ENCODE results near the gene NEU4.

Gene NEU4

DNA sequence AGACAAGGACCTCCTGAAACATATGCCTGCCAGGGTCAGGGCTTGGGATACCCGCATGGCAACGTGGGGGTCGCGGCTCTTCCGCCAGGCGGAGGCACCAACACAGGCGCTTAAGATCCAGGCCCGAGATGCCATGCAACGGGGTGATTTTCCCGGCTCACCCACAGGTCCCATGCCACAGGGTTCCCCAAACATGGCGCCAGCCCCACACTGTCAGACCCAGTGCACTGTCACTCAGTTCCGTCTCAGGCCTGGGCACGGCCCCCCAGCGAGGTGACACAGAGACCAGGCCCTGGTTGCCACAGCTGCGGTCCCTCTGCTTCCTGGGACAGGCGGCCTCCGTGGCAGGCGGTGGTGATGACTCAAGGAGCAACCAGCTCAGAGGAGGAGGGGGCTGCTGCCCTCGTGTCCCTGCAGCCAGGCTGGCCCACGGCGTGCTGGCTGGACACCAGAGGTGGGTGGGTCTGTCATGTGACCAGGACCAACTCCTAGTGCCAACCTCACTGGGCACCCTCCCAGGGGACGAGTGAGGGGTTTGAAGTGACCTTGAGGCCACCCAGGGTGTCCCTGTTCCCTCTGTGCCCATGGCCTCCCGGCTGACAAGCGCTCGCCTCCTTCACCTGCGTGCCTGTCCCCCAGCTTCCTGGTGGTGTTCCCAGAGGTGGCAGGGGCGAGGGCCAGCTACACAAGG lies 44.8 kb downstream of the NEU4 start:
- DNase-seq (ENCODE audit: low spot score) = peak; percentile 35

DNA sequence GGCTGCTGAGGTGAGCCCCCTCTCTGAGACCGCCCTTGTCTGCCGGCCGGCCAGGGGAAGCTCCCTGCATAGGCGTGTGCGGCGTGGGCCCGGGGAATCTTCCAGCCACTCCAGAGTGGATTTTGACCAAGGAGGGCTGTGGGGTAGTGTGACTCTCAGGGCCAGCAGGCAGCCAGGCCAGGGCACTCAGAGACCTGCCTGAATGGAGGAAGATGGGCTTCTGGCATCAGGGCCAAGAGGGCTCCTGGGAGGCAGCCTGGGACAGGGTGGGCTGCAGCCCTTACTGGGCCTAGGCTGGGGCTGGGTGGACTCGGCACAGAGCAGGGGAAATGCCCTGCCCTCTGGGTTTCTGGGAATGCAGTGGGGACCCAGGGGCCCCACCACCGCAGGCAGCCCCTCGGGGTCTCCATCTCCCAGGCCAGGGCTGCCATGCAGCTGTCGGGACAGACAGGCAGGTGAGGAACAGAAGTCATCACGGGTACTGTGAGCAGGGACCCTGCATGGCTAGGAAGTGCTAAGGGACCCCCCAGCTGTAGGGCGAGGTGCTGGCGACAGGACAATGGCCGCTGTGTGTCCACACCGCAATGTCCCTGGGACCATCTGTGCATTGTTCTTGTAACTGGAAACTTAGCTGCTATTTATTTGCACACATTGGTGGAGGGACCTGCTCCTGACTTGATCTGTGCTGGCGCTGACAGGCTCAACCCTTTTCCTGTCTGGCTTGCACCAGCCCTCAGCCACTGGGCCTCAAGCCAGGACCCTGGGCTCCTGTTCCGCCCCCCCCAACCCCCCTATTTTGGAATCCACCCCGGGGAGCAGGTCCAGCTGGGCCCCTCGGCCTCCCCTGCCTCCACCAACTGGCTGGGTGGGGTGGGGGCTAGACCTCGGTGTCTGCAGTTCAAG lies 45.6 kb downstream of the NEU4 start:
- DNase-seq (ENCODE audit: low spot score) = no peak

DNA sequence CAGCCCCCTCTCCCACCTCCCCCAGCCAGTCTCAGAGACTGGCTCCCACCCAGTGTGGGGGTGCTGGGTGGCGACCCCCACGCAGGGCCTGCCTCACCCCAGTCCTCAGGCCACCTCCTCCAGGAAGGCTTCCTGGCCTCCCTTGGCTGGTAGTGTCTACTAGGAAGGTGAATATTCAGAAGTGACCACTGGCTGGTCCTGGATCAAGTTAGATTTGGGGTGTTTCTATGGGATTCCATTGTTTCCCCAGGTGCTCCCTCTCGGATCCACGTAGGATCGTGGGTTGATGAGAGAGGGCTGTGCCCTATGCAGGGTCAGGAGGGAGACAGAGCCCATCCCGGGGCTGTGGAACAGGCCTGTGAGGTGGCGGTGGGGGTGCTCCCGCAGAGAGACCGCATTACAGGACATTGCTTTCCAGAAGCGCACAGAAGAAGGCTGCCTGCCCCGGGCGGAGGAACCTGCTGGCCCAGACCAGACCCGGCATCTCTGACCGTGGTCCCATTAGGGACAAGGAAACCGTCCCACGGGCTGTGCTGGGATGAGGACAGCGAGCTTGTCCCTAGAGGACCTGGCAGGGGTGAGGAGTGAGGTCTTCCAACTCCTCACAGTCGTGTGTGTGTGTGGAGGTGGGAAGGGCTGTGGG lies 46.4 kb downstream of the NEU4 start:
- no peak for DNase-seq (ENCODE audit: low spot score)

DNA sequence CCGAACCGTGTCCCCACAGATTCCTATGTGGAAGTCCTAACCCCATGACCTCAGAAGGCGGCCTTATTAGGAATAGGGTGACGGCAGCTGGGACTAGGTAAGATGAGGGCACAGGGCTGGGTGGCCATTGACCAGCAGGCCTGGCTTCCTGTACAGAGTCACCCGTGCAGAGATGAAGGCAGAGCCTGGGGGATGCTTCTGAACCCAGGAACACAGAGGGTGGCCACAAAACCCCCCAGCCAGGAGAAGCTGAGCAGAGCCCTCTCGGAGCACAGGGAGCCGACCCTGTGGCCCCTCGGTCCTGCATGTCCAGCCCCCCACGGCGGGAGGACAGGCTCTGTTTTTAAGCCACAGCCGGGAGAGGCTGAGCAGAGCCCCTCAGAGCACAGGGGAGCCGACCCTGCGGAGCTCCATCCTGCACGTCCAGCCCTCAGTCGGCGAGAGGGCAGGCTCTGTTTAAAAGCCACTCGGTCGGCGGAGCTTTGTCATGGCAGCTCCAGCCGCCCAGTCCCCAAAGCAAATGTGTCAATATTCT lies 47.0 kb downstream of the NEU4 start:
- DNase-seq (ENCODE audit: low spot score) = no peak

DNA sequence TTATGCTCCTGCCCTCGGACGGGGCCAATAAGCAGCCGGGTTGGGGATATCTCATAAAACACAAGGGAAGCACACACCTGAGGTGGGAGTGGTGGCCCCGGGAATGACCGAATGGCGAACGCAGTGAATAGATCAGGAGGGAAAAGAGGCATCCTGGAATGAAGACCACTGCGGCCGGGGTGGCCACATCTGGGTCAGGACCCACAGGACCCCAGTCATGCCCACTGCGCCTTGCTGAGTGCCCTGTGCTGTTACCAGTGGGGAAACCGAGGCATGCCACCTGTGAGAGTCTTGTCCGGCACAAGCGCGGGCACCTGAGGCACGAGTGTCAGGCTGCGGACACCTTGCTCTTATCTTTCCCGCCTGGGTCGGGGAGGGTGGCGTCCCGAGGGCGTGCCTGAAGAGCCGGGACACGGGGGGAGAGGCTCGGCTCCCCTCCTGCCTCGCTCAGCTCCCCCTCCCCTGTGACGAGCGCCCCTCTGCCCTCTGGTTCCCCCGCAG lies 48.1 kb downstream of the NEU4 start:
- no peak for DNase-seq (ENCODE audit: low spot score)

DNA sequence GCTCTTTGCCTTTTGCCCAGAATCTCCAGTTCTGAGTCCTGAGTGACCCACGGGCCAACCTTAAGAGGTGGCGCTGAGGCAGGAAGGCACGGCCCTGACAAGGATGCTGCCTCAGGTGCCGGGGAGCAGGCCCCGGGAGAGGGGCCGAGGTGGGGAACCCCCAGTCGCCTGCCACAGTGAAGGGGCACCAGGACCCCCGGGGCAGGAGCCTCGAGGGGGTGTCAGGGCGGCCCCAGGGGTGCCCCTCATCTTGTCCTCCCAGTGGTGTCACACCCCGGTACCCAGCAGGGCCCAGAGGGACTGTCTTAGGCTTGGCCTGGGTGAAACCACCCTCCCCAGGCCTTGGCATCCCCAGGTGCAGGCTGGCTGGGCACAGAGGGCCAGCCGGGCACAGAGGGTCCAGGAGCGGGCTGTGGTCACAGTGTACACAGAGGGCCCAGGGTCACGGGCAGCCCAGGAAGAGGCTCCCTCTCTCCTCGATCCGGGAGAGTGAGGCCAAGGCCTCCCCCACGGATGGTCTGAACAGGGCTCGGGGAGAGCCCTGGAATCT lies 48.7 kb downstream of the NEU4 start:
- no peak for DNase-seq (ENCODE audit: low spot score)

DNA sequence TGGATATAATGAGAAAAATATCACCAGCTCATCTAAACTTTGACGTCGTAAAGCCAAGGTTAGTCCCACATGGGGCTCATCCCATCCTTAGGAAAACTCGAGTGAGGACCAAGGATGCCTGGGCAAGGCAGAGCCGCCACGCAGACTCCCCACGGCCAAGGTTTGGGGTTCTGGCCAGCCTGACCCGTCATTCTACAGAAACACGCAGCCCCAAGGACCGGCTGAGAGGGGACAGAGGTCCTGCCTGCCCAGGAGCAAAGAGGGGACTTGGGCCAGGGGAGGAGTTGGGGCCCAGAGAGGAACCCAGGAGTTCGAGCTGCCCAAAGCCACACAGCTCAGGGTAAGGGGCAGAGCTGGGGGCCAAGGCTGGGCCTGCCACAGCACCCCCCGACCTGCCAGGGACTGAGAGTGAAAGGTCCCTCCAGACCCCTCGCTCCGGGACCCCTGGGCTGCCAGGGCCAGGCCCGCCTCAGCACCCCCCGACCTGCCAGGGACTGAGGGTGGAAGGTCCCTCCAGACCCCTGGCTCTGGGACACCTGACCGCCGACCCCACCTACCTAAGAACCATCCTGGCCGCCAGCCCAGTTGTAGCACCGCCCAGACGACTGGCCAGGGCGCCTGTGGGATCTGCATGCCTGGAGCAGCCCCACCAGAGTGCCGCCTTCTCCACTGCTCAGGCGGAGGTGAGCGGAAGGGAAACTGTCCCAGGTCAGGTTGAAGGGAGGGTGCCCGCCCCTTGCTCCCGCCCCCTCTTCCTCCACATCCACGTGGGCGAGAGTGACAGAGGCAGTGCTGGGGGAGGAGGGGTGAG lies 49.4 kb downstream of the NEU4 start, which contains the start of gene PDCD1:
PDCD1 (minus strand) TSS at position 689 of the 811 bp plus-strand sequence; CDS start at position 633, 56 bp downstream.
- DNase-seq (ENCODE audit: low spot score) = peak; percentile 58

DNA sequence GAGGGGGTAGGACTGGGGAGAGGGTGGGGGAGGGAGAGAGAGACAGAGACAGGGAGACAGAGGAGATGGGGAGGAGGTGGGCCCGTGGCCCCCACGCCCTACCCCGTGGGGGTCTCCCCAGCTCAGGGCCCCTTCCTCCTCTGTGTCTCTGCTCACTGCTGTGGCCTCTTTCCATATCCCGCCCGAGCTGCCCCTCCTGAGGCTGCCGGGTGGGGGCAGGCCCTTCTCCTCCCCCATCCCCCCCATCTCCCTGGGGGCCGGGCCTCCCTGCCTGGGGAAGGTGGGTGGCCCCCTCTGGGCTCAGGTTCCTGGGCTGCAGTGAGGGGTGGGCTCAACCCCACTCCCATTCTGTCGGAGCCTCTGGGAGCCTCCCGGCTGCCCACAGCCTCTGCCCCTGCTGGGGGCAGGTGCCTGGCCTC lies 50.0 kb downstream of the NEU4 start:
- DNase-seq (ENCODE audit: low spot score) = no peak

DNA sequence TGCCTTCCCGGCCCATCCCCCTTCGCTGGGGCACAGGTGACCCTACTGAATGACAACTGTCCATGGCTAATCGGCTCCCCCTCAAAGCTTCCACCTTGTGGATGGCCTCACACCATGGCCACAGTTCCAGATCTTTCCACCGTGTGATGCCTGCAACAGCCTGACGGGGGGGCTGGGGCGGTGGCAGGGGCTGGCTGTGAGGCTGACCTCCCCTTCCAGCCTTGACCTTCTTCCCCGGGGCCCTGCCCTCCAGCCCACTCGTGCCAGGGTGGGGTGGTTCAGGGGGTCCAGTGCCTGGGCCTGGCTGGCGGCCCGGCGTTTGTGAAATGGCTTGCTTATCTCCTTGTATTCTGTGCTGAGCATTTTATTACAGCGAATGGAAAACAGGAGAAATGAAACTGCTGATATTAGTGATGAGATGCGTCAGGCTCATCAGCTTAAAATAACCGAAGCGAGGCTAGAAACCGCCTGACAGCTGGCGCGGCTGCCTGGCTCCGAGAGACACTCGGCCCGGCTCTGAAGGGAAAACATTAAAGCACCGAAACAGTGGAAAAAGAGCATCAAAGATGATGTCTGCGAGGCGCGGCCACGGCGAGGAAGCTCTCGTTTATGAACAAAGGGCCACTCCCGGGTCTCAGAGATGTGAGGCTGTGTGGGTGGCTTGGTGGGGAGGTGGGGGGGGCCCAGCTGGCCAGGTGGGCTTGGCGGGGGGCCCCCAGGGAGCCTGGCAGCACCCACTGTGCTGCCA lies 50.6 kb downstream of the NEU4 start:
- peak; percentile 50 for DNase-seq (ENCODE audit: low spot score)

DNA sequence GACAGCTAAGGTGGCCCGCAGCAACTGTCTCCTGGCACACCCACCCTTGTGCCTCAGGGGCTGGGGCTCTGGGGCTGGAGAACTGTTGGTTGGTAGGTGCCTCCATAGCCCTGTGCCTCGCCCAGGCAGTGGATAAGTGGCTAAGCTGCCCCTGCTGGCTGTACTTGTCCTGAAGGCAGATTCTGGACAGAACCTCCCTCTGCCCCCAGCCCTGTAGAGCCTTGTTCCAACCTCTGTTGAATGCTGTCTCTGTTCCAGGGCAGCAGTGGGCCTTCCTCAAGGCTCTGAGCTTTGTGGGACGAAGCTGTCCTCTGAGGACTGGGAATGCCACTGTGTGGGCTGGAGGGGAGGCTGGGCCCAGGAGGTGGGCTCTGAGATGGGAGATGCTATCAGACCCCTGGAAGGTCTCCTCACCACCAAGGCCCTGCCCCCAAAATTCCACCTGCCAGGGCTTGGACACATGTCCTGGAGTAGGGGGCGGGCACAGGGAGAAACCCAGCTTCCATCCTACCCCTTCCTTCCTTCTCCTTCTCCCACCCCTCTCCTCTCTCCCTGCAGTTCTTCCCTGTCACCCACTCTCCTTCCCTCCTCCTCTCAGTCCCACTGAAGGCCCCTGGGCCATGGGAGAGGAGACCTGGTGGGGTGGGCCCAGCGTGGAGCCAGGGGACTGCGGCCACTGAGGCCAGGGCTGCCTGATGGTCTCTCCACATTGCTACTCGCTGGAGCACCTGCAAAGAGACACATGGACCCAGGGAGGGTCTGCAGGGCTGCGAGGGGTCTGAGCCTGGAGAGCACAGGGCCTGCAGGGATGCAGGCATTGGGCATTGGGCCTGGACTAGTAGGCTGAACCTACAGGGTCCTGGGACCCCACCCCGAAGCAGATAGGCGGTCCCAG lies 51.4 kb downstream of the NEU4 start:
- no peak for DNase-seq (ENCODE audit: low spot score)

DNA sequence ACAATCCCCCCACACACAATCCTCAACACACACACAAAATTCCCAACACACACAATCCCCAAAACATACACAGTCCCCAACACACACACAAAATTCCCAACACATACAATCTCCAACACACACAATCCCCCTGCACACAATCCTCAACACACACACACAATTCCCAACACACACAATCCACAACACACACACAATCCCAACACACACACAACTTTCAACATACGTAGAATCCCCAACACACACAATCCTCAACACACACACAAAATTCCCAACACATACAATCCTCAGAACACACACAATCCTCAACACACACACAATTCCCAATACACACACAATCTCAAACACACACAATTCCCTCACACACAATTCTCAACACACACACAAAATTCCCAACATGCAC lies 52.3 kb downstream of the NEU4 start:
- no peak for DNase-seq (ENCODE audit: low spot score)

DNA sequence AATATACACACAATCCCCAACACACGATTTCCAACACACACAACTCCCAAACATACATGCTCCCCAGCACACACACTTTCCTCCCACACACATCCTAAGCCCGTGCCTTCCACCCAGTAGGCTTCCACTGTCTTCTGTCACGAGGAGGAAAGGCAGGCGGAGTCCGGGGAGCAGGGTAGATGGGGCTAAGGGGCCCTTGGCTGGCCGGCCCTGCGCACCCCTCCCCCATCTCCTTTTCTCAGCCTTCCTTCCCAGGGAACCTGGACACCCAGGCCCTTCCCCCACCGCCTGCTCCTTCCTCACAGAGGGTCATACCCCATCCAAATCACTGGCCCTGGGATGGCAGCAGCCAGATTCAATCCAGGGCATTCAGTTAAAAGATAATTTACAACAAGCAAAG lies 53.1 kb downstream of the NEU4 start:
- DNase-seq (ENCODE audit: low spot score) = no peak

DNA sequence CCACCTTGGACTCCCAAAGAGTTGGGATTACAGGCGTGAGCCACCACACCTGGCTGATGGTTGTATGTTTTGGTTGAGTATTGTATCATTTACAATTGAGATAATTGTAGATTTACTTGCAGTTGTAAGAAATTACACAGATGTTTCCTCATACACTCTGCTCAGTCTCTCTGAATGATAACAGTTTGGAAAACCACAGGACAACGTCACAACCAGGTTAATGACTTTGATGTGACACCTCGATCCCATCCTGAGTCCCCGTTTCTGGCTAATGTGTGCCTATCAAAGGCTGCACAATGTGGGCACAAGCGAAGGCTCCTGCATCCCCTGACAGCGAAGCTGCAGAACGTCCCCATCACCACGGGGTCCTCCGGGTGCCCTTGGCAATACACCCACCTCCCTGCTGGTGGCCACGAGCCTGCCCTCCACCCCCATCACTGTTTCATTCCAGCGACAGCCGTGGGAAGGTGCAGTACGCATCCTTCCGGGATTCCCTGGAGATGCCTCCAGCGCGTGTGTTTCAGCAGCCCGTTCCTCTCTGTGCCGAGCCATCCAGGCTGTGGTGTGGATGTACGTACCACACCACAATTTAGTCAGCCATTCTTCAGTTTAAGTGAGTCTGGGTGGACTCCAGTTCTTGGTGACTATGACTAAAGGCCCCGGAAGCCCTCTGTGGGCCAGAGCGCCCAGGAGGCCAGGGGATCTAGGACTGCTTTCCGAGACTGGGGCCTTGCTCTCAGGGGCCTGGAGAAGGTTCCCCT lies 54.0 kb downstream of the NEU4 start:
- no peak for DNase-seq (ENCODE audit: low spot score)

DNA sequence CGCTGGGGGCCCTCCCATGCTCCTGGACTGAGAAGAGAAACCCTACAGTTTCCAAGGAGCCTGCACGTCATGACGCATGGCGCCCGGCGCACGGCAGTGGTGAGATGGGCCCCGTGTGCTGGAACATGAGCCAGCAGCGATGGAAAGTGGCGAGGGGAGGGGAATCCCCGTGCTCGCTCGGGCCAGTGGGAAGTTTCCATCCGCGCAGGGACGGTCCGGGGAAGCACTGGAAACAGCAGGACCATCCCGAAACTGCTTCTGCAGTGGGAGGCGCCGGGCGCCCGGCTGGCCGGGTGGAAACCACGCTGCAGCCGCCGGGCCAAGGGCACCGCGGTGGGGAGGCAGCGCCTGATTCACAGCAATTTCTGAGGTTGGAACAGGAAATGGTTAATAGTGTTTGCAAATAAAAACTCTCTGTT lies 54.6 kb downstream of the NEU4 start:
- DNase-seq (ENCODE audit: low spot score) = peak; percentile 44

DNA sequence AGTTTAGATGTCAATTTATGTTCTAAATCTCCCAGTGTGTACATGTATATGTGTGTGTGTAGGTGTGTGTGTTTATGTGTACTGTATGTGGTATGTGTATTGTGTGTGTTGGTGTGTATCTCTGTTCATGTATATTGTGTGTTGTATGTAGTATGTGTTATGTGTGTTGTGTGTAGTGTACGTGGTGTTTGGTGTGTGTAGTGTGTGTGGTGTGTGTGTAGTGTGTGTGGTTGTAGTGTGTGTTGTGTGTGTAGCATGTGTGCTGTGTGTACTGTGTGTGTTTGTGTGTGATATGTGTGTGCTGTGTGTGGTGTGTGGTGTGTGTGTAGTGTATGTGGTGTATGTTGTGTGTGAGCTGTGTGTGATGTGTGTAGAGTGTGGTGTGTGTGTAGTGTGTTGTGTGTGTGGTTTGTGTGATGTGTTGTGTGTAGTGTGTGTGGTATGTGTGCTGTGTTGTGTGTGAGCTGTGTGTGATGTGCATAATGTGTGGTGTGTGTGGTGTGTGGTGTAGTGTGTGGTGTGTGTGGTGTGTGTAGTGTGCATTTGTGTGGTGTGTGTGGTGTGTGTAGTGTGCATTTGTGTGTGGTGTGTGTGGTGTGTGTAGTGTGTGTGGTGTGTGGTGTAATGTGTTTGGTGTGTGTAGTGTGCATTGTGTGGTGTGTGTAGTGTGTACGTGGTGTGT lies 55.3 kb downstream of the NEU4 start:
- DNase-seq (ENCODE audit: low spot score) = no peak

DNA sequence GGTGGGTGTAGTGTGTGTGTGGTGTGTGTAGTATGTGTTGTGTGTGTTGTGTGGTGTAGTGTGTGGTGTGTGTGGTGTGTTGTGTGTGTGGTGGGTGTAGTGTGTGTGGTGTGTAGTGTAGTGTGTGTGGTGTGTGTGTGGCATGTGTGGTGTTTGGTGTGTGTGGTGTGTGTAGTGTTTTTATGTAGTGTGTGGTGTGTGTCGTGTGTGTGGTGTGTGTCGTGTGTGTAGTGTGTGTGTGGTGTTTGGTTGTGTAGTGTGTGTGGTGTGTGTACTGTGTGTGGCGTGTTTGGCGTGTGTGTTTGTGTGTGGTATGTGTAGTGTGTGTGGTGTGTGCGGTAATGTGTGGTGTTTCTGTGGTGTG lies 55.8 kb downstream of the NEU4 start:
- DNase-seq (ENCODE audit: low spot score) = no peak

DNA sequence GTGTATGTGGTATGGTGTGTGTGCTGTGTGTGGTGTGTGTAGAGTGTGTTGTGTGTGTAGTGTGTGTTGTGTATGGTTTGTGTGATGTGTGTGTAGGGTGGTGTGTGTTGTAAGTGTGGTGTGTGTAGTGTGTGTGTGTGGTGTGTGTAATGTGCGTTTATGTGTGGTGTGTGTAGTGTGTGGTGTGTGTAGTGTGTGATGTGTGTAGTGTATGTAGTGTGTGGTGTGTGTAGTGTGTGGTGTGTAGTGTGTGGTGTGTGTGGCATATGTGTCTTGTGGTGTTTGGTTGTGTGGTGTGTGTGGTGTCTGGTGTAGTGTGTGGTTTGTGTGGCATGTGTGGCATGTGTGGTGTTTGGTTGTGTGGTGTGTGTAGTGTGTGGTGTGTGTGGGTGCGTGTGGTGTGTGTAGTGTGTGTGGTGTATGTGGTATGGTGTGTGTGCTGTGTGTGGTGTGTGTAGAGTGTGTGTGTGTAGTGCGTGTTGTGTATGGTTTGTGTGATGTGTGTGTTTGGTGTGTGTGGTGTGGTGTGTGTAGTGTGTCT lies 56.5 kb downstream of the NEU4 start:
- no peak for DNase-seq (ENCODE audit: low spot score)
